ENCODE results near the gene FAM169A.
"Not testable (repeated sequence)": the region's sequence is repeated elsewhere in the genome, so short reads cannot be mapped to it uniquely, and the experiment has no call there.

The FAM169A gene

DNA sequence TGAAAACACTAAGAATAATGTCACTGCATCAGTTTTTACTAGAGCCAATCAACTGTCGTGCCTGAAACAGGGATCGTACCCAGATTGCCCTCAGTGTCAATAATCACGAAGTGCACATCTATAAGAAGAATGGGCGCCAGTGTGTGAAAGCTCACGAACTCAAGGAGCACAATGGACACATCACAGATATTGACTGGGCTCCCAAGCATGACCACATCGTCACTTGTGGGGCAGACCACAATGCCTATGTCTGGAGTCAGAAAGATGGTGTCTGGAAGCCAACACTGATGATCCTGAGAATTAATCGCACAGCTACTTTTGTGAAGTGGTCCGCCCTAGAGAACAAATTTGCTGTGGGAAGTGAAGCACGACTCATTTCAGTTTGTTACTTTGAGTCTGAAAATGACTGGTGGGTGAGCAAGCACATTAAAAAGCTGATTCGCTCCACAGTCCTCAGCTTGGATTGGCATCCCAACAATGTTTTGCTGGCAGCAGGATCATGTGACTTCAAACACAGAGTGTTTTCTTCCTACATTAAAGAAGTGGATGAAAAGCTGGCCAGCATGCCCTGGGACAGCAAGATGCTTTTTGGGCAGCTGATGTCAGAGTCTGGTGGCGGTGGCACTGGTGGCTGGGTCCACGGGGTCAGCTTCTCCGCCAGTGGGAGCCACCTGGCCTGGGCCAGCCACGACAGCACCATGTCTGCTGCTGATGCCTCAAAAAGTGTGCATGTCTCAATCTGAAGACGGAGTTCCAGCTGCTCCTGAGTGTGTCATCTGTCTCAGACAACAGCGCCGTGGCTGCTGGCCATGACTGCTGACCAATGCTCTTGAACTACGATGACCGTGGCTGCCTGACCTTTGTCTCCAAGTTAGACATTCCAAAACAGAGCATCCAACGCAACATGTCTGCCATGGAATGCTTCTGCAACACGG is 66.9 kb downstream of the FAM169A start:
- no peak for DNase-seq (ENCODE audit: low spot score)

DNA sequence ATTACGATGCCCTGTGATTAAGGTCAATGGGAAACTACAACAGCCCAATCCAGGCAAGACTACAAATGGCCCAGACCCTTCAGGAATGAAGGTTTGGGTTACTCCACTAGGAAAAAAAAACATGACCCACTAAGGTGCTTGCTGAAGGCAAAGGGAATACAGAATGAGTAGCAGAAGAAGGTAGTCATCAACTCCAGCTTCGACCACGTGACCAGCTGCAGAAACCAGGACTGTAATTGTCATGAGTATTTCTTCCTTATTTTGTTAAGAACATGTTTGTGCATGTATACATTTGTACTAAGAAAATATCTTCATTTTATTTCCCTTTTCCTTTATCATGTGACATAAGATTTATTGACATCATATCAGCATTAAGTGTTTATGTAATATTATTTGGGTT is 74.5 kb downstream of the FAM169A start:
- not testable (repeated sequence) for DNase-seq (ENCODE audit: low spot score)

DNA sequence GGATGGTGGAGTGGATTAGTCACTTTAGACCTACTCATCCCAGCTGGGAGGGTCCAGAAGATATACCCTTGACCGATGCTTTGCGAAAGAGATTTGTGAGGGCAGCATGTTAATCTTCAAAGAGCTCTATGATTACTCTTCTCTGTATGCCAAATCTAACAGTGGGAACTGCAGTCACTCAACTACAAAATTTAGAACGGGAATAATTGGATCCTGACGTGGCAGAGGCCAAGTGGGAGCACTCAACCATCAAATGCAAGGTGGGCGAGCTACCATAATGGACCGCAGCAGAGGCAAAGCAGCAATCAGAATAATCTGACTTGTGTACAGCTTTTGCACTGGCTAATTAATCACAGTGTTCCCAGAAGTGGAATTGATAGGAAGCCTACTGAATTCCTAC is 78.8 kb downstream of the FAM169A start:
- DNase-seq (ENCODE audit: low spot score), result no peak

DNA sequence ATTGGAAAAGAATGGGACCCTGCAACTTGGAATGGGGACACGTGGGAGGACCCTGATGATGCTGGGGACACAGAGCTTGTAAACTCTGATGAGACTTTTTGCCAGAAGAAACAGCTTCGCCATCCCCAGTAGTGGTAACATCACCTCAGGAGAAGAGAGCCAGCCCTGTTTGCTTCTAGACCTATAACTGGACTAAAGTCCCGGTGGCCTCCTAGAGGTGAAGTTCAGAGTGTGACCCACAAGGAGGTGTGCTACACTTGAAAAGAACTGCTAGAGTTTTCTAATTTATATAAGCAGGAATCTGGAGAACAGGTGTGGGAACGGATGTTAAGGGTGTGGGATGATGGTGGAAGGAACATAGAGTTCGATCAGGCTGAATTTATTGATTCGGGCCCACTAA is 79.3 kb downstream of the FAM169A start:
- no peak for DNase-seq (ENCODE audit: low spot score)

DNA sequence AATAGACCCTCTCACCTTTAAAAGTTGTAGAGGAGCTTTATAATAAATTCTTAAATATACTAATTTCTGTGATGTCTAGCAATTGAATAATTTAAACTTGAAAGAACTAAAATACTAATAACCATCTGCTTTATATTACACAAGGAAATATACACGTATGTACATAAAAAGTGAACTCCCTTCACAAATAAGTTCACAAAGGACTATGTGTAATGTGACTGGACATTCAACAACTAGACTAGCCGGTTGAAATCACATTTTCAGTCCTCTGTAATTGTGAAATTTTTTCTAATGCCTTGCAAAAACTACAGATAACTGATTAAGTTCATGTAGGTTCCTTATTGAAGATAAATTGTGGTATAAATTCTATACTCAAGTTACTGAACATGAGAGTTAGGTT is 87.6 kb downstream of the FAM169A start:
- no peak for DNase-seq (ENCODE audit: low spot score)

DNA sequence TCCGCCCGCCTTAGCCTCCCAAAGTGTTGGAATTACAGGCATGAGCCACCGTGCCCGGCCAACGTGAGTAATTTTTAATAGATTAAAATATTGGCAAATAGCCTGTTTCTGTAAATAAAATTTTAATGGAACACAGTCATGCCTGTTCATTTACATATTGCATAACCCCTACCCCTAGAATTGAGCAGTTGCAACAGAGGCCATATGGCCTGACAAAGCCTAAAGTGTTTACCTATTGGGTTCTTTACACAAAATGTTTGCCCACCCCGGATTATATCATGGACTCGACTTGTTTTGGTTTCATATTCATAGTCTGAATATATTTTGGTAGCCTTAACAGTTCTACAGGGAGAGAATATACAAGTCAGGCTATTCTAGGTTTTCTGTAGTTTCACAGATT is 93.8 kb downstream of the FAM169A start:
- no peak for DNase-seq (ENCODE audit: low spot score)

DNA sequence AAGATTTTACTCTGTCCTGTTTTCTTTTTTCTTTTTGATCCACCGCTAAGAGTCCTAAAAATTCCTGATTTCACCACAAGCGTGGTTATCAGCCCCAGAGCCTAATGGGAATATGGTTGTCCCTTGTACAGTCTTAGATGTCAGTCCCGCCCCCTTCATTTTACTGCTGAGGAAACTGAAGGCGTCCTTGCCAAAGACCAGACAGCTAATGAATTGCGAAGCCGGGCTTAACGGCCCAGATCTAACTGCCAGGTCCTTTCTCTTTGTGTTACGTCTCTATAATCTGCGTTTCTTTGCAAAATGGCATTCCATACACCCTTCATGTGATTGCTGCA is 98.6 kb downstream of the FAM169A start:
- DNase-seq (ENCODE audit: low spot score), result peak; percentile 79

- DNase-seq (ENCODE audit: low spot score), result peak; percentile 95
Measured at GRCh38 chr5:74766849-74767578, 99.2 kb downstream of the FAM169A start, which contains the start of the genes GFM2 and NSA2. TSS of gene GFM2 (minus strand) at chr5:74767117. CDS start at chr5:74763742, 3,375 bp downstream. TSS of gene NSA2 (plus strand) at chr5:74767249. CDS start at chr5:74767361, 112 bp downstream.

DNA sequence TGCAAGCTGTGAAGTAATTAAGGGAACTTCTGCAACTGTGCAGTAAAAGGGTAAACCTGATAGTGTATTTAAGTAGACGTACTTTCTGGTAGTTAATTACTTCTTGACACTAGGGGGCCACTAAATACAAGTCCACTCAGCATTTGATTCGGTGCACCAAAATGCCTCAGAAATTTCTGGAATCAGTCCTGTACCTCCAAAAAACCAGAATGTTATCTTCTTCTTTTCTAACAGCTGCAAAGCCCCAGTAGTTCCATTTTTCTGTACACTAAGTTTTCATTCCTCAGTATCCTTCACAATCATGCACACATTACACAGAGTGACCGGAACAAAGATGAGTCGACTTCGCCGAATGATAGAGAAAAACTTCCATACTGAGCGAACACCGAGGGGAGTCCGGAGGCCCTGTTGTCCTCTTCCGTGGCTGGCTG is 99.8 kb downstream of the FAM169A start:
- no peak for DNase-seq (ENCODE audit: low spot score)

GRCh38 chr5:74765929-74766328 is 100.3 kb downstream of the FAM169A start:
- DNase-seq (ENCODE audit: low spot score), result no peak

DNA sequence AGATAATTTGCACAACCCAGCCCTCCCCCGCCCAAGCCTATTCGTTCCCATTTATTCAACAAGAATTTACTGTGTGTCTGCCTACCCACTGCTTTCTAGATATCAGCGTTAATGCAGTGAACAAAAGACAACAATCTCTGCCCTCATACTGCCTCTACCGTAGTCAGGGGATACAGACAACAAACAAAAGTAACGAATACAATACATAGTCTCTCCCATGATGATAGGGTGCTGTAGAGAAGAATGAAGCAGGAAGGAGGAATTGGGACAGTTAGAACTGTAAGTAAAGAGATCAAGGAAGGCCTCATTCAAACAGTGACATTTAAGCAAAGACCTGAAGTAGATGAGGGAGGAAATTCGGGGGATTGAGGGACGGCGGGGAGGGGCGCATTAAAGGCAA is 101.0 kb downstream of the FAM169A start:
- no peak for DNase-seq (ENCODE audit: low spot score)

DNA sequence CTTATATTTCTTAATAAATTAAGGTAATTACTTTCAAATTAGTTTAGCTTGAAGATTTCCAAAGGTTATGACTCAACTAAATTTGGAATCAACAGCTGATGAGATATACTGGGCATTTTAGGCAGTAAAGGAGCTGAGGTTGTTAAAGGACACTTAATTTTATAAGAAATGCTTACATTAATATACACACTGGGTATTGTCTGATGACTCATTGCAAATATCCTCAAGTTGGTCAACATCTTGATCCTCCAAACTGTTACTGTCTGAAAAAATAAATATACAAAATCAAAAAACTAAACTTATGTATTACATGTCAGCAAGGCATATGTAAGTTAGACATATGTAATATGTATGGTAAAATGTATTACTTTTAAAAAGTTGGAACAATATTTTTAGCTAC is 102.7 kb downstream of the FAM169A start:
- no peak for DNase-seq (ENCODE audit: low spot score)

DNA sequence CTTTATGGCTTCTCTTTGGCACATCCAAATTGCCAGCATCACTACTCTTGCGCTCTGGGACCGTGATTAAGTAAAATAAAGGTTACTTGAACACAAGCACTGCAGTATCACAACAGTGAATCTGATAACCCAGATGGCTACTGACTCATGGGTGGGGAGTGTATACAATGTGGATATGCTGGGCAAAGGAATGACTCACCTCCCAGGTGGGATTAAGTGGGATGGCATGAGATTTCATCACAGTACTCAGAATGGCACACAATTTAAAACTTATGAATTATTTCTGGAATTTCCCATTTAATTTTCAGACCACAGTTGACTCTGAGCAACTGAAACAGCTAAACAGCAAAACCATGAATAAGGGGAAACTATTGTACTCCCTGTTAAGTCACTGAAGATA is 103.6 kb downstream of the FAM169A start:
- no peak for DNase-seq (ENCODE audit: low spot score)

GRCh38 chr5:74761241-74761640 is 104.9 kb downstream of the FAM169A start:
- DNase-seq (ENCODE audit: low spot score), result no peak

DNA sequence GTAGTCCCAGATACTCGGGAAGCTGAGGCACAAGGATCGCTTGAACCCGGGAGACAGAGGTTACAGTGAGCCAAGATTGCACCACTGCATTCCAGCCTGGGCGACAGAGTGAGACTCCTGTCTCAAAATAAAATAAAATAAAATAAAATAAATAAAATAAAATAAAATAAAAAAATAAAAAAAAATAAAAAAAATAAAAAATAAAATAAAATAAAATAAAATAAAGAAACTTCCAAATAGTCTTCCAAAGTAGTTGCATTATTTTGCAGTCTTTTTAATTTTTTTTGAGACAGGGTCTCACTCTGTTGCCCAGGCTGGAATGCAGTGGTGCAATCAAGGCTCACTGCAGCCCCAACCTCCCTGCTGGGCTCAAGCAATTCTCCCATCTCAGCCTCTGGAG is 117.4 kb downstream of the FAM169A start:
- not testable (repeated sequence) for DNase-seq (ENCODE audit: low spot score)

GRCh38 chr5:74738406-74738805 is 127.8 kb downstream of the FAM169A start:
- DNase-seq (ENCODE audit: low spot score), result no peak

GRCh38 chr5:74736759-74737158 is 129.4 kb downstream of the FAM169A start:
- DNase-seq (ENCODE audit: low spot score), result no peak

Measured in cerebellar cortex (tissue), 1 donor.